Uterus (tissue), 2 donors: ENCODE results near the gene GTF2H3.

Experiments used
- POLR2A ChIP-seq, 2 donors: fragments of 450-650 bp; IDR thresholded peaks; one replicate each; pipeline ENCODE4 v1.6.1; 2016; ENCODE audit warnings: antibody characterized with exemption in 2 of 2, mild to moderate bottlenecking in 1 of 2, moderate library complexity in 1 of 2
- TF ChIP-seq, protein P1 (sequence below), 4 experiments: fragments of 200-600 bp in 2 of 4; fragments of 450-650 bp in 2 of 4; sonication (generic) in 2 of 4; IDR thresholded peaks; one replicate each; pipeline ENCODE4 v1.5.1; 2016 to 2019; ENCODE audit warnings: antibody characterized with exemption in 4 of 4, mild to moderate bottlenecking in 2 of 4, moderate library complexity in 1 of 4

DNA sequence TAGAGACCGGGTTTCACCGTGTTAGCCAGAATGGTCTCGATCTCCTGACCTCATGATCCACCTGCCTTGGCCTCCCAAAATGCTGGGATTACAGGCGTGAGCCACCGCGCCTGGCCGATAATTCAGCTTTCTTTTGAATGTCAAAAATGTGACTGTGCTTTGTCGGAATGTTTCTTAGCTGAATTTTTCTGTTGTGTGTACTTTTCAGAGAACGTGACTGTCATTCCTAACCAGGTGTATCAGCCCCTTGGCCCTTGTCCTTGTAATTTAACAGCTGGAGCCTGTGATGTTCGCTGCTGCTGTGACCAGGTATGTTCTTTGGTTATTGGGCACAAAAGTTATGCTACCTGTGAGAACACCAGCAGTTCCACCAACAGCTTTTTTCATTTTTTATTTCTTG is 45.4 kb downstream of the GTF2H3 start:
- TF ChIP-seq, protein P1, sequence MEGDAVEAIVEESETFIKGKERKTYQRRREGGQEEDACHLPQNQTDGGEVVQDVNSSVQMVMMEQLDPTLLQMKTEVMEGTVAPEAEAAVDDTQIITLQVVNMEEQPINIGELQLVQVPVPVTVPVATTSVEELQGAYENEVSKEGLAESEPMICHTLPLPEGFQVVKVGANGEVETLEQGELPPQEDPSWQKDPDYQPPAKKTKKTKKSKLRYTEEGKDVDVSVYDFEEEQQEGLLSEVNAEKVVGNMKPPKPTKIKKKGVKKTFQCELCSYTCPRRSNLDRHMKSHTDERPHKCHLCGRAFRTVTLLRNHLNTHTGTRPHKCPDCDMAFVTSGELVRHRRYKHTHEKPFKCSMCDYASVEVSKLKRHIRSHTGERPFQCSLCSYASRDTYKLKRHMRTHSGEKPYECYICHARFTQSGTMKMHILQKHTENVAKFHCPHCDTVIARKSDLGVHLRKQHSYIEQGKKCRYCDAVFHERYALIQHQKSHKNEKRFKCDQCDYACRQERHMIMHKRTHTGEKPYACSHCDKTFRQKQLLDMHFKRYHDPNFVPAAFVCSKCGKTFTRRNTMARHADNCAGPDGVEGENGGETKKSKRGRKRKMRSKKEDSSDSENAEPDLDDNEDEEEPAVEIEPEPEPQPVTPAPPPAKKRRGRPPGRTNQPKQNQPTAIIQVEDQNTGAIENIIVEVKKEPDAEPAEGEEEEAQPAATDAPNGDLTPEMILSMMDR (IDR thresholded peaks at IDR 0.05) = no peak
- TF ChIP-seq POLR2A (IDR thresholded peaks at IDR 0.05) = no peak
